Measurements from ENCODE around the gene HERPUD1. TPM values are rescaled to one million over a fixed set of nuclear protein-coding genes. Genes with fewer than 3 reads are reported as not detected.

HERPUD1 gene
- total RNA-seq, 1 donor from 2014 or later: 60.8 TPM

DNA sequence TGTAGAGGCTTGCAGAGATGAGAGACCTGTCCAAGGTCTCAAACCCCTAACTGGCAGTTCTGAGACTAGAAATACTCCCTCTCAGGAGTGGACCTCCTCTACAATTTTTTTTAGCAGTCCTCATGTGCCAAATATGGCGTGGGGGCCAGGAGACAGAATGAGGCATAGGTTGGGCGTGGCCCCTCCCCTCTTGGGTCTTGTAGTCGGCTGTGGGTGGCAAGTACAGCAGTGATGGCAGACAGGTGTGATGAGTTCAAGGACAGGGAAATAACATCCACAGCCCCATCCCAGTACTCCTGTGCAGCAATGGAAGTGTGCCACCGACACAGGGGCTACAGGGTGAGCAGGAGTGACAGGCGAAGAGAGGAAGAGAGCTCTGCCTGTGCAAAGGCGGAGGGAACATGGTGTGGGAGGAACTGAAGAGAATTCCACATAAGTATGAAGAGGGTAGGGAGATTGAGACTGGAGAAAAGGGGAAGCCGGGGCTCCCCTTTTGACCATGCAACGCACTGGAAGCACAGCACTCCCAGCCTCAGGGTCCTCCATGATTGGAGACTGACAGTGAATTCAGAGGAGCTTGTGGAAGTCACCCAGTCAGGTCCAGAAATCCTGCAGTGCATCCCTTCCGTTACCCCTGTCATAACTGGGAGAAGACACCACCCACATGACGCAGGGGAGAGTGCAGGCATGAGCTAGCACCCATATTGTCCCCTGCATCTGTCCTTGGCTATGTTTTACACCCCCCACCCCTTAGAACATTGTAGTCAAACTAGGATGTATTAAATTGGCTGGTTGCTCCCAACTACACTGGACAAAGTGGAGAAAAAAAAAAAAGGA lies 15.0 kb downstream of the HERPUD1 start:
- Mint-ChIP-seq H3K27me3 (ENCODE audit: unreplicated experiment) (peaks cover 2% of the 10 kb centered on the region), H3K4me3 (ENCODE audit: unreplicated experiment) (no peak overlapping the region), H3K27ac (ENCODE audit: unreplicated experiment) (no peak overlapping the region), H3K4me1 (ENCODE audit: unreplicated experiment) (peaks cover 2% of the 10 kb centered on the region), H3K9me3 (ENCODE audit: unreplicated experiment) (no peaks in the 10 kb centered on the region), H3K36me3 (ENCODE audit: low read depth, unreplicated experiment) (peaks cover 12% of the 10 kb centered on the region)
- TF ChIP-seq, protein P1, sequence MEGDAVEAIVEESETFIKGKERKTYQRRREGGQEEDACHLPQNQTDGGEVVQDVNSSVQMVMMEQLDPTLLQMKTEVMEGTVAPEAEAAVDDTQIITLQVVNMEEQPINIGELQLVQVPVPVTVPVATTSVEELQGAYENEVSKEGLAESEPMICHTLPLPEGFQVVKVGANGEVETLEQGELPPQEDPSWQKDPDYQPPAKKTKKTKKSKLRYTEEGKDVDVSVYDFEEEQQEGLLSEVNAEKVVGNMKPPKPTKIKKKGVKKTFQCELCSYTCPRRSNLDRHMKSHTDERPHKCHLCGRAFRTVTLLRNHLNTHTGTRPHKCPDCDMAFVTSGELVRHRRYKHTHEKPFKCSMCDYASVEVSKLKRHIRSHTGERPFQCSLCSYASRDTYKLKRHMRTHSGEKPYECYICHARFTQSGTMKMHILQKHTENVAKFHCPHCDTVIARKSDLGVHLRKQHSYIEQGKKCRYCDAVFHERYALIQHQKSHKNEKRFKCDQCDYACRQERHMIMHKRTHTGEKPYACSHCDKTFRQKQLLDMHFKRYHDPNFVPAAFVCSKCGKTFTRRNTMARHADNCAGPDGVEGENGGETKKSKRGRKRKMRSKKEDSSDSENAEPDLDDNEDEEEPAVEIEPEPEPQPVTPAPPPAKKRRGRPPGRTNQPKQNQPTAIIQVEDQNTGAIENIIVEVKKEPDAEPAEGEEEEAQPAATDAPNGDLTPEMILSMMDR (IDR thresholded peaks at IDR 0.05; ENCODE audit: unreplicated experiment): no peak
- DNase-seq (ENCODE audit: low spot score): no peak

DNA sequence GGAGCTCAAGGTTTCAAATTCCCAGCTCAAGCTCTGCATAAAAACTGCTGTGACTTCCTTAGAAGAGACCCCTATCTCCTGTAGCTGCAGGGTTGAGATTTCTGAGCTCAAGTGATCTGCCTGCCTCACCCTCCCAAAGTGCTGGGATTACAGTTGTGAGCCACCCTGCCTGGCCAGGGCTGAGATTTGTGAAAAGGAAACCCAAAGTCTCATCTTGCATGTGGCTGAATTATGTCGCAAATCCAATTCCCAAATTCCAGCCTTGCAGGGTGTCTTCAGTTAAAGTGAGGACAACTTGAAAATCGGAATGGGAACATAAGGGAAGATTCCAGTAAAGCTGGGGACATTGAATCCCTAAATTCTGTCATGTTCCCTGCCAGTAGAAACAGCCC lies 15.7 kb downstream of the HERPUD1 start:
- Mint-ChIP-seq H3K27ac (ENCODE audit: unreplicated experiment) (no peak overlapping the region), H3K4me3 (ENCODE audit: unreplicated experiment) (no peak overlapping the region), H3K27me3 (ENCODE audit: unreplicated experiment) (peaks cover 2% of the 10 kb centered on the region), H3K4me1 (ENCODE audit: unreplicated experiment) (peaks cover 2% of the 10 kb centered on the region), H3K9me3 (ENCODE audit: unreplicated experiment) (no peaks in the 10 kb centered on the region), H3K36me3 (ENCODE audit: low read depth, unreplicated experiment) (peaks cover 11% of the 10 kb centered on the region)
- TF ChIP-seq, protein P1 (IDR thresholded peaks at IDR 0.05; ENCODE audit: unreplicated experiment): no peak
- DNase-seq (ENCODE audit: low spot score): no peak

DNA sequence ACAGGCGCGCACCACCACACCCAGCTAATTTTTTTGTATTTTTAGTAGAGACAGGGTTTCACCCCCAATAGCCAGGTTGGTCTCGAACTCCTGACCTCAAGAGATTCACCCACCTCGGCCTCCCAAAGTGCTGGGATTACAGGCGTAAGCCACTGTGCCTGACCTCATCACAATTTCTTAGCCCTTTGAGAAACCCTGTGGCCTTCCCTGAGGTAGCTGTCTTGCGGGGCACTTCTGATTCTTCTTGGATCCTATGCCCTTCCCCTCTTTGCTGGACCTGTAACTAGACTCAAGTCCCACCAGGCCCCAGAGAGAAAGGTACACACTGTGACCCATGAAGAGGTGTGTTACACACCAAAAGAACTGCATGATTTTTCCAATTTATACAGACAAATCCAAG lies 16.3 kb downstream of the HERPUD1 start:
- no peak for DNase-seq (ENCODE audit: low spot score)
- H3K27ac Mint-ChIP-seq (ENCODE audit: unreplicated experiment): no peak overlapping the region
- TF ChIP-seq, protein P1 (IDR thresholded peaks at IDR 0.05; ENCODE audit: unreplicated experiment): no peak
- H3K9me3 Mint-ChIP-seq (ENCODE audit: unreplicated experiment): no peaks in the 10 kb centered on the region
- H3K4me3 Mint-ChIP-seq (ENCODE audit: unreplicated experiment): no peak overlapping the region
- peaks cover 2% of the 10 kb centered on the region for H3K27me3 Mint-ChIP-seq (ENCODE audit: unreplicated experiment)
- peaks cover 5% of the 10 kb centered on the region for H3K36me3 Mint-ChIP-seq (ENCODE audit: low read depth, unreplicated experiment)
- peaks cover 2% of the 10 kb centered on the region for H3K4me1 Mint-ChIP-seq (ENCODE audit: unreplicated experiment)

DNA sequence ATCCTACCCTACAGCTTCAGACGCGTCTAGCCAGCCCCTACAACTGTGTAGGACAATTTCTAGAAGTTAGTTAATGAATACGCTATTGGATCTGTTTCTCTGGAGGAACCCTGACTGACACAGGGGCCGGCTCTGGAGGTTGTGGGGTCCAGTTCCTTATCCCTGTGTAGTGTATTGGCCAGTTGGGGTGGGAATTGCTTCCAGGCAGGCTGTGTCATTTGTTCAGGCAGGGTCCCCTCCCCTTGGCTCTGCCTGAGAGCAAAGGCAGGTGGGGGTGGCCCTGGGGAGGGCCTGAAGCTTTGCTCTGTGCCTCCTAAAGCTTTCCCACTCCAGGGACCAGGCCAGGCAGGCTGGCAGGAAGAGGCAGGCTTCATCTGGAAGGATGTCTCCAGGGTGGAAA lies 18.1 kb downstream of the HERPUD1 start:
- no peak for DNase-seq (ENCODE audit: low spot score)
- Mint-ChIP-seq H3K36me3 (ENCODE audit: low read depth, unreplicated experiment) (peaks cover under 1% of the 10 kb centered on the region), H3K4me3 (ENCODE audit: unreplicated experiment) (no peak overlapping the region), H3K27me3 (ENCODE audit: unreplicated experiment) (peaks cover 2% of the 10 kb centered on the region), H3K4me1 (ENCODE audit: unreplicated experiment) (peaks cover 2% of the 10 kb centered on the region), H3K9me3 (ENCODE audit: unreplicated experiment) (no peaks in the 10 kb centered on the region), H3K27ac (ENCODE audit: unreplicated experiment) (no peak overlapping the region)
- TF ChIP-seq, protein P1 (IDR thresholded peaks at IDR 0.05; ENCODE audit: unreplicated experiment): no peak

DNA sequence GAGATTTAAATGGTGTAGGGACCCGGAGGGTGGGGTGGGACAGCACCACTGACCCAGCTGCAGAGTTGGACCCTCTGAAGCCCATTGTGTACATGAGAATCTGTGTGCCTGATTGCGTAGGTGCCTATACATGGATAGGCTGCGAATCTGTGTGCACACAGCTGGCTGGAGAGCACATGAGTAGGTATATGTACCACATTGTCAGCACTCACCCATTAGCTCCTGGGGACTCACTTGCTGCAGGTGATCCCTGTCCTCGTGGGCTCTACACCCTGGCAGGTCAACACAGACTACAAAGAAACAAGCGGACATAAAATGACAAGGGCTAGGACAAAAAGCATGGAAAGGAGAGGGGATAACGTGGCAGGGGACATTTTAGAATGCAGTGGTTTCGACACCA lies 18.5 kb downstream of the HERPUD1 start:
- no peak overlapping the region for H3K27ac Mint-ChIP-seq (ENCODE audit: unreplicated experiment)

More for the DNA sequence above, 18.5 kb downstream of the HERPUD1 start:
- no peak for DNase-seq (ENCODE audit: low spot score)
- Mint-ChIP-seq H3K36me3 (ENCODE audit: low read depth, unreplicated experiment) (no peaks in the 10 kb centered on the region), H3K4me3 (ENCODE audit: unreplicated experiment) (no peak overlapping the region), H3K27me3 (ENCODE audit: unreplicated experiment) (peaks cover 2% of the 10 kb centered on the region), H3K9me3 (ENCODE audit: unreplicated experiment) (no peaks in the 10 kb centered on the region), H3K4me1 (ENCODE audit: unreplicated experiment) (peaks cover 2% of the 10 kb centered on the region)
- TF ChIP-seq, protein P1 (IDR thresholded peaks at IDR 0.05; ENCODE audit: unreplicated experiment): no peak
